ENCODE data around the gene ZSCAN20. TPM values are rescaled to one million over a fixed set of nuclear protein-coding genes. Genes with fewer than 3 reads are reported as not detected.

The ZSCAN20 gene
- total and polyA plus RNA-seq, 9 of the 15 experiments (the other 6 are each of a cell fraction or from before 2014, with no cell fraction given): 0.36 to 3.3 (median 2.0) TPM

GRCh38 chr1:33512226-33513011, 40.0 kb downstream of the ZSCAN20 start:
- DNase-seq (ENCODE audit: extremely low read depth in 1 of 4, low spot score in 3 of 4): no peak
- under 1% methylated on average over 6 of the region's 6 CpGs for WGBS (ENCODE audit: insufficient coverage, low coverage, missing lambda C conversion rate)
- no peak for TF ChIP-seq CEBPB (tag; IDR thresholded peaks at IDR 0.05)
- H3K79me2 ChIP-seq (ENCODE audit: control insufficient read depth, insufficient read depth, low read length): no peaks in the 10 kb centered on the region
- no peak overlapping the region for H3K4me2 ChIP-seq (ENCODE audit: insufficient read depth, low read length)
- in situ Hi-C loops (cut with MboI): no loop called here
- H3K27ac ChIP-seq (ENCODE audit: extremely low read depth, low read depth, low read length): no peak overlapping the region
- no peak overlapping the region for H2AFZ ChIP-seq (ENCODE audit: low read depth, low read length)
- no peaks in the 10 kb centered on the region for H3K36me3 ChIP-seq (ENCODE audit: control insufficient read depth, insufficient read depth, low read length)
- no peaks in the 10 kb centered on the region for H3K4me1 ChIP-seq (replicated peaks in 1 of 2; ENCODE audit: control insufficient read depth in 2 of 2, insufficient read depth in 2 of 2, low read length in 2 of 2)
- CTCF ChIA-PET (ENCODE audit: low intra/inter-chr PET ratio): no interaction called here
- no peak for FAIRE-seq
- no peaks in the 10 kb centered on the region for H3K9me3 ChIP-seq (replicated peaks; ENCODE audit: control insufficient read depth, insufficient read depth, low read depth, low read length)
- peaks cover 24 to 38% of the 10 kb centered on the region in 2 experiments; a peak in 4 of 5 replicates for H3K27me3 ChIP-seq (ENCODE audit: control insufficient read depth in 2 of 2, insufficient read depth in 2 of 2, low read length in 2 of 2)
- H3K4me3 ChIP-seq: no peak overlapping the region
- H4K20me1 ChIP-seq (replicated peaks; ENCODE audit: control insufficient read depth, insufficient read depth, low read length): no peaks in the 10 kb centered on the region
- intact Hi-C loops (cut with micrococcal nuclease): loop anchor here (10.0 kb wide), 1 partner anchor 92 kb away; no protein-coding TSS in a partner anchor
- no peaks in the 10 kb centered on the region for H3K9me1 ChIP-seq (ENCODE audit: control insufficient read depth, insufficient read depth, low read length)
- POLR2A ChIA-PET: no interaction called here
- BruUV-seq (replicated peaks): no TSS peak
- H3K9ac ChIP-seq (ENCODE audit: insufficient read depth in 1 of 2, low read depth in 2 of 2, low read length in 2 of 2): no peak overlapping the region
- ATAC-seq: no peak

GRCh38 chr1:33515112-33515511, 42.7 kb downstream of the ZSCAN20 start:
- no peaks in the 10 kb centered on the region for H3K9me3 ChIP-seq (replicated peaks; ENCODE audit: control insufficient read depth, insufficient read depth, low read depth, low read length)
- peaks cover 44 to 59% of the 10 kb centered on the region in 2 experiments for H3K27me3 ChIP-seq (ENCODE audit: control insufficient read depth in 2 of 2, insufficient read depth in 2 of 2, low read length in 2 of 2)
- no peak for TF ChIP-seq ZNF436 (CRISPR knock-in tag; IDR thresholded peaks at IDR 0.05)
- no peak for TF ChIP-seq ZEB2 (IDR thresholded peaks at IDR 0.05)
- TF ChIP-seq ZNF274 (IDR thresholded peaks at IDR 0.05; ENCODE audit: borderline replicate concordance, low read depth, low read length): no peak
- no peak for TF ChIP-seq TEAD4 (IDR thresholded peaks at IDR 0.05; ENCODE audit: low read length)
- no peak for TF ChIP-seq TEAD4 (CRISPR knock-in tag; IDR thresholded peaks at IDR 0.05; ENCODE audit: borderline replicate concordance)
- no peak for TF ChIP-seq PRPF4 (IDR thresholded peaks at IDR 0.05; ENCODE audit: insufficient read depth, low read depth, low read length, poor library complexity, severe bottlenecking)
- TF ChIP-seq EHMT2 (IDR thresholded peaks at IDR 0.05): no peak
- no peak for TF ChIP-seq ATF1 (CRISPR knock-in tag; IDR thresholded peaks at IDR 0.05)
- TF ChIP-seq ATF1 (tag; IDR thresholded peaks at IDR 0.05): no peak
- H3K9ac ChIP-seq (ENCODE audit: insufficient read depth in 1 of 2, low read depth in 2 of 2, low read length in 2 of 2): no peak overlapping the region
- no peak for DNase-seq (ENCODE audit: extremely low read depth in 1 of 4, low spot score in 3 of 4)
- FAIRE-seq: no peak
- H3K9me1 ChIP-seq (ENCODE audit: control insufficient read depth, insufficient read depth, low read length): no peaks in the 10 kb centered on the region
- in situ Hi-C loops (cut with MboI) (no loop called here), intact Hi-C loops (cut with micrococcal nuclease) (loop anchor here (10.0 kb wide), 1 partner anchor 90 kb away; no protein-coding TSS in a partner anchor)
- no peak overlapping the region for H3K4me3 ChIP-seq
- POLR2A ChIA-PET: interaction anchor here (0.7 kb wide), 1 partner anchor 108 kb away, joined by 4 read pairs; no protein-coding TSS in a partner anchor
- H3K79me2 ChIP-seq (ENCODE audit: control insufficient read depth, insufficient read depth, low read length): no peaks in the 10 kb centered on the region
- no peak for ATAC-seq
- no peak overlapping the region for H2AFZ ChIP-seq (ENCODE audit: low read depth, low read length)
- no peaks in the 10 kb centered on the region for H3K36me3 ChIP-seq (ENCODE audit: control insufficient read depth, insufficient read depth, low read length)
- peaks cover 0 to 6% of the 10 kb centered on the region in 2 experiments; a peak in 2 of 5 replicates for H3K4me1 ChIP-seq (replicated peaks in 1 of 2; ENCODE audit: control insufficient read depth in 2 of 2, insufficient read depth in 2 of 2, low read length in 2 of 2)
- BruUV-seq (replicated peaks): no TSS peak
- no peak overlapping the region for H3K27ac ChIP-seq (ENCODE audit: extremely low read depth, low read depth, low read length)
- H3K4me2 ChIP-seq (ENCODE audit: insufficient read depth, low read length): no peak overlapping the region
- H4K20me1 ChIP-seq (replicated peaks; ENCODE audit: control insufficient read depth, insufficient read depth, low read length): no peaks in the 10 kb centered on the region
- CTCF ChIA-PET (ENCODE audit: low intra/inter-chr PET ratio): no interaction called here
- WGBS (ENCODE audit: insufficient coverage, low coverage, missing lambda C conversion rate): 2% methylated on average over 8 of the region's 8 CpGs

Data from K562 (cell line).